HG03025 (cell line): ENCODE results near the gene VSIG2.
A peak's percentile ranks its signal among the peaks of the same experiment; 100 is the strongest.

ENCODE experiments used
- ATAC-seq: cut with Tn5 transposase; IDR thresholded peaks from one replicate; pipeline ENCODE4 v1.9.1; 2021; ENCODE audit warnings: mild to moderate bottlenecking, moderate library complexity; ENCODE audit not compliant: unreplicated experiment, low FRiP score

The VSIG2 gene

GRCh38 chr11:124763156-124763947 is 11.3 kb upstream of the VSIG2 start:
- ATAC-seq: peak; percentile 24

- ATAC-seq: peak; percentile 14
These were observed 10.6 kb upstream of the VSIG2 start for GRCh38 chr11:124762624-124763155.

DNA sequence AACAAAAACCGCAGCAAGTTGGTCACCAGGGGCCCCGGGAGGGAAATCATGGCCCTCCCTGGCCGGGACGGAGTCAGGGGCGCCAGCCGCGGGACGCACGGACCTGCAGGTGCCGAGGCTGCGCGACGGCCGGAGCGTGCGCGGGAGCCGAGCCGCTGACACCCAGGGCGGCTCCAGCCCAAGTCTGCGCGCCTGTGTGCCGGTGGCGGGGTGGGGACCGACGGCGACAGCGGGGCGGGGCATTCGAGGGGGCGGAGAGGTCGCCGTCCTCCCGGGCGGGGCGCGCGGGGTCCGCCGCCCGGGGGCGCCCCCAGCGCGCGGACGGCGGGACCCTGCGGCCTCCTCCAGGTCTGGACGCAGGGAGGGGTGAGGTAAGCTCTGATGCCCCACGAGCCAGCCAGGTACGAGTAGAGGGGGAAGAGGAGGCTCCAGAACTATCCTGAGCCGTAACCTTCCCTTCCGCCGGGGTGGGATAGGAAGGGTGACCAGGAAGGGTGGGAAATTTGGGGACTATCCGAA is 10.1 kb upstream of the VSIG2 start, which contains the start of gene ESAM:
Gene ESAM (minus strand): TSS at position 186 of the 519 bp plus-strand sequence. CDS start 136 bp downstream, at position 50.
- peak; percentile 65 for ATAC-seq

DNA sequence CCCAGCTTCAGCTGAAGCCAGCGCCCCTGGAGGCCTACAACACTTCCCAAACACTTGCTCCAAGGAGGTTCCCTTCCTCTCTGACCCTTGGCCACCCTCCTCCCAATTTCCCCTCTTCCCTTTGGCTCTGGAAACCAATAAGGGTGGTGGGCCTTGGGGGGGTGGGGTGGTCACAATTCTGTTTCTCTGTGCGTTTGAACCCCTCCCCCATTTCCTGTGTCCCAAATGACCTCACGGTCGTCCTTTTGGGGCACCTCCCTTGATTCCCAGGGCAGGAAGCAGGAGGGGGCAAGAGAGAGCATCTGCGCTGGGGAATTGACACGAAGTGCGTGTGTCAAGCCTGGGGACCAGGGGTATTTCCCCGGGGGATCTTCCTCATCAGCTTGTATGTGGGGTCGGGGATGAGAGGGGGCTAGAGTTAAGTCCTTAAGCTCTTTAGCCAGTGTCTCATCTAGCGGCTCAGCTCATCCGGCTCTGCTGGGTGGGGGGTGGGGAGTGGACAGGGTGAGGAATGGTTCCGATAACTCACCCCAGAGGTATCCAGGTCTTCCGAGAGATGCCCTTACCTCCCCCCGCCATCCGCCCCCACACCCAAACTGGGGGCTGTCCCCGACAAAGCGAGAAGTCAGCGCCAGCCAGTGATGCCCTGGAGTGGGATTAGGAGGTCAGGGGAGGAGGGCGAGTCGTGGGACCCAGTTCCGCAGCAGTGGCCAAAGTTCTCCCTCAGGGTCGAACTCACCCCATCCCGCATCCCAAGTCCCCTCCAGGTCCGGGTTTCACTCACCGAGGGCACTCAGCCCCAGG is 9.4 kb upstream of the VSIG2 start:
- no peak for ATAC-seq

GRCh38 chr11:124760806-124761205 is 8.8 kb upstream of the VSIG2 start:
- no peak for ATAC-seq

DNA sequence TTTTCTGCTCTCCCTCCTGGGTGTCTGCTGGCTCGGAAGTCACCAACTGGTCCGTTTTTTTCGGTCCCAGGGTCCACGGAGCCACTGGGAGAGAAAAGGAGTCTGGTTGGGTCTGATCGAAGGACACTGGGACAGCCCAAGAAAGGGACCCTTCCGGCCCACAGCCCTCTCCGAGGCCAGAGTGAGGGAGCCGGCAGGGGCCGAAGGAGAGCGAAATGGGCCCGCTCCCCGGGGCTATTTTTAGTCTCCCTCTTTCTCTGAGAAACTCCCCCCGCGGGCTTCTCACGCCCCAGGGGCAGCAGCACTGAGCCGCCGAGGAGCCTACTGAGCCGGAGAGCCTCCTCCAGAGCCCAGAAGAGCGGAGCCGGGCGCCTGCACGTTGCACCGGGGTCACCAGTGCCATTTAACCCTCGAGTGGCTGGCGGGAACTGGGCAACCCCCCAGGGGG is 8.2 kb upstream of the VSIG2 start:
- ATAC-seq: no peak

GRCh38 chr11:124759266-124760204 is 7.5 kb upstream of the VSIG2 start:
- ATAC-seq: no peak

DNA sequence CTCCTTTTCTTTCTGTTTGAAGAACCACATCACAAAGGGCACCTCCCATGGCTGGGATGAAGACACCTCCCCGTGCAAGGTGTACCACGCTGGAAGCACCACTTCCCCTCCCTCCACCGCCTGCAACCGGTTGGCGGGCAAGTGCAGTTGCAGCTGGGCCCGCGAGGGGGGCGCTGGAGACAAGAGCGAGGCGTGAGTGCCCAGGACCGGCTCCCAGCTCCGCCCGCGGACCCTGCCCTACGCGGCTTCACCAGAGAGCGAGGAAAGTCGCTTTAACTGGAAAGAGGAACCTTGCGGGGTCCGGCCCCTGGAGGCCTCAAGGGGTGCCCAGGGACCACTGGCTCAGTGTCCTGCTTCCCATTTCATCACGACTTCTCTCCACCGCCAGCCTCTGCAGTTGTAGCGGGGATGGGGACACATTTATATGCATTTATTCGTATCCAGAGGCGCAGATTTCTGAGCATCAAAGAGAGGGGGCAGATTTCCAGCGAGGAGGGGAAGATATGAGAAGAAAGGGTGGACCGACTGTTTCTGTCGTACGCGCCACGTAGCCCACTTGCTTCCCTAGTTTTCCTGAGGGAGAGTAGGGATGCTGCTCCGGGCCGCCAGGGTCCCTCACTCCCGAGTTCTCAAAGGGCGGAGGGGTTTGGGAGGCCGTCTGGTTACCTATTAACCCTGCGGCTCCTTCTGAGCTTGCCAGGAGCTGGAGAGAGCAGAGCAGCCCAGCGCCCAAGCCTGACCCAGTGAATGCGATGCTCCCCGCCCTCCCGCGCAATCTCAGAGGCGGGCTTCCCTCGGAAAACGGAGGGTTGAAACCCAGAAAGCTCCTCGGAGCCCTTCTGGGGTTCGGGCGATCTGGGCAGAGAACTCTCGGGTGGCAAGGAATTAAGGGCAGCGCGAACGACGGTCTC is 6.6 kb upstream of the VSIG2 start:
- peak; percentile 41 for ATAC-seq

- ATAC-seq: no peak
These were observed 5.3 kb upstream of the VSIG2 start for GRCh38 chr11:124757320-124757719.

DNA sequence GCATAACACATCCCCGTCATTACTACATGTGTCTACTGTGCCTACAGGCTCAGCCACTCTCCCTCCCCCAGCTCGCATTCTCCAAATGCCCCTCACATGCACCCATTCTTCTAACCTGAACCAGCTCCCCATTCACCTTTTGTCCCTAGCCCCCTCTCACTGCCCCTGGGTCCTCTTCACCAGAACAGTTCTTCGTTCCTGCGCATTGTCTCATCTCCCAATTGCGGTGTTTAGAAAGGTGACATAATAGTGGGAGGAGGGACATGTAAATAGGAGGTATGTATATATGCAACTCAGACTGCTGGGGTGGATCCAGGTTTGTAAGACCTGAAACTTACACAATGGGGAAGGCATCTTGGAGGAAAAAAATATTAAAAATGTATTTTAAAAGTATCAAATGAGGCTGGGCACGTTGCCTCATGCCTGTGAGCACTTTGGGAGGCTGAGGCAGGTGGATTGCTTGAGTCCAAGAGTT is 4.7 kb upstream of the VSIG2 start:
- no peak for ATAC-seq

DNA sequence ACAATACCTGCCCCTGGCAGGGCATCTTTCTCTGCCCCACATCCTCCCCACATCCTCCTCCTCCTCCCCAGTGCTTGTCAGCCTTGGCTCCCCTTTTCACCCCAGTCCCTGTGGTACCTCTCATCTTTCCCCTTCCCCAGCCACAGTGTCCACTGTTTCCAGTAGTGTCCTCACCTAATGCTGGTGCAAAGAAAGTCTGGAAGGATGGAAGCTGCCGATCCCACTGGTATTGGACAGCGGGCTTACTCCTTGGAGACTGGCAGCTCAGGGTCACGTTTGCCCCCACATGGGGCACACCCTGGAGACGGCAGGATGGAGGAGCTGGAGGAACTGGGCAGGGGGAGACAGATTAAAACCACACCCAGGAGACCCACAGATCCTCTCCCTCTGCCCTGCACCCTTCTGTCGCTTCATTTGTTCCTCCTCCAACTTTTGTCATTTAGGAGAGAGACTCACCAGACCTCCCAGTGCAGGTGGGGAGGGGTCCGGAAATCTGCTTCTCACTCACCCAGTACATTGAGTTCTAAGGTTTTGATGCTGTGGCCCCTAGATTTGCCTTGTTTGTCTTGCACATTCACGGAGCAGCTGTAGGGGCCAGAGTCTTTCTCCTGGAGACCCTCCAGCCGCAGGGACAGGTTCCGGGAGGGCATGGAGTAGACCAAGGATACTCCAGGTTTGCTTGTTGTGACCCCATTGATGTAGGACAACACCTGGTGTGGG is 4.1 kb upstream of the VSIG2 start:
- ATAC-seq: no peak

GRCh38 chr11:124754710-124755109 is 2.7 kb upstream of the VSIG2 start:
- no peak for ATAC-seq

GRCh38 chr11:124754309-124754708 is 2.3 kb upstream of the VSIG2 start:
- ATAC-seq: no peak

DNA sequence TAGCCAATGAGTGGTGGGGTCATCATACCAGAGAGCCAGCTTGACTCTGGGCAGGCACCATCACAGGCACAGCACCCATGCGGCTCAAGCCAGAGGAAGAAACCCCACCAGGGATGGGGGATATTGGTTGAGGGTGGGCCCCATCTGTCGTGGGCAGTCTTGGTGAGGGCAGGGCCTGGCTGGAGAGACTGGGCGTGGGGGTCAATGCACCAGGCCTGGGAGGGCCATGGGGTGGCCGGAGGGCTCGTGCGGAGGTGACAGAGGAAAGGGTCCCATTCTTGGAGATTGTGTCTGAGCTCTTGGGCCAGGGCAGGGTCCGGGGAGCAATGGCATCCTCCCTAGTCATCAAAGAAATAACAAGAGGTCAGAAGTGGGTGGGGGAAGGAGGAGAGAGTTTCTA is 1.6 kb upstream of the VSIG2 start:
- ATAC-seq: no peak

DNA sequence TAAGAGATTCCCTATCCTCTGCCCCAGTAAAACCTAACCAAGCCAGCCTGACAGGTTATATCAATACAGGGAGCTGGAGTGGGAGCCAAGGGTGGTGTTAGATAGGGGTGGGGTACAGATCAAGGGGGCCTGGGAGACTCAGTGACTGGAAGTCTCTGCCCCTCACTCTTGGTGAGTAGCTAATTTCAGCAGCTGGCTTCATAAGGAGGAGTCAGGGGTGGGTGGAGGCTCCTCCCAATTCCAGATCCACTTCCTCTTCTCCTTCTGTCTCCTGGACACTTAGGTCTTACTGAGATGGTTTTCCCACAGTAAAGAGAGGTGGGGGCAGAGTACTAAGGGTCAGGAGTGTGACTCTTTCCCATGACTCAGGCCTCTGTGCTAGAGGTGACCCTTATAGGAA is 1.1 kb upstream of the VSIG2 start:
- no peak for ATAC-seq

DNA sequence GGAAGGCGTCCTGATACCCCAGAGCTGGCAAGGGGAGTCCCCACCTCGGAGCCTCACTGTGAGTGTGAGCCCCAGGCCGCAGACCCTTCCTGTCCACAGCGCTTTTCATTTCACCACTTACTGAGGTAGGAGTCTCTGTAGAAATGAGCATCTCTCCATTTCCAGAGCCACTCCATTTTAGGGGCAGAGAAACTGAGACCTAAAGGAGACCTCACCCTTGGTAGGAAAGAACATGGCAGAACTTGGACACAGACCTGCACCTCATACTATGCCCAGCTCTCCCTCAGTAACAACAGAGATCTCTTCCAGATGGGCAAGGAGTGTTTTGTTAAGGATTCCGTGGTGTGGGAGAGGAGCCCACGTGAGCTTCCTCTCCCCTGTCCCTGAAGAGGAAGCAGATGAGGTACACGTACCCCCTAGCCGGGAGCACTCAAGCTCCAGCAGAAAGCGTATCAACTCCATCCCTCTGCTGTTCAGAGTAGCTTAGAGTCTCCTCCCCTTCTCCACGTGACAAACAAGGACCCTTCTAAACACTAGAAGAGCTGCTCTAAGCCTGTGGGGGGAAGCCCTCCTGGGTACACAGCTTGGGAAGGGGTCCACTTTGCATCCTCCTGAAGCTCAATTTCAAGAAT is 532 bp upstream of the VSIG2 start:
- ATAC-seq: no peak

GRCh38 chr11:124751391-124751740 is 689 bp downstream of the VSIG2 start:
- no peak for ATAC-seq

- ATAC-seq: no peak
These were observed 2.1 kb downstream of the VSIG2 start for GRCh38 chr11:124749912-124750311.
